ENCODE data around the gene SHC1. TPM values are rescaled to one million over a fixed set of nuclear protein-coding genes. Genes with fewer than 3 reads are reported as not detected.

SHC1 gene
- total RNA-seq, 1 experiment from 2014 or later = 107 TPM

DNA sequence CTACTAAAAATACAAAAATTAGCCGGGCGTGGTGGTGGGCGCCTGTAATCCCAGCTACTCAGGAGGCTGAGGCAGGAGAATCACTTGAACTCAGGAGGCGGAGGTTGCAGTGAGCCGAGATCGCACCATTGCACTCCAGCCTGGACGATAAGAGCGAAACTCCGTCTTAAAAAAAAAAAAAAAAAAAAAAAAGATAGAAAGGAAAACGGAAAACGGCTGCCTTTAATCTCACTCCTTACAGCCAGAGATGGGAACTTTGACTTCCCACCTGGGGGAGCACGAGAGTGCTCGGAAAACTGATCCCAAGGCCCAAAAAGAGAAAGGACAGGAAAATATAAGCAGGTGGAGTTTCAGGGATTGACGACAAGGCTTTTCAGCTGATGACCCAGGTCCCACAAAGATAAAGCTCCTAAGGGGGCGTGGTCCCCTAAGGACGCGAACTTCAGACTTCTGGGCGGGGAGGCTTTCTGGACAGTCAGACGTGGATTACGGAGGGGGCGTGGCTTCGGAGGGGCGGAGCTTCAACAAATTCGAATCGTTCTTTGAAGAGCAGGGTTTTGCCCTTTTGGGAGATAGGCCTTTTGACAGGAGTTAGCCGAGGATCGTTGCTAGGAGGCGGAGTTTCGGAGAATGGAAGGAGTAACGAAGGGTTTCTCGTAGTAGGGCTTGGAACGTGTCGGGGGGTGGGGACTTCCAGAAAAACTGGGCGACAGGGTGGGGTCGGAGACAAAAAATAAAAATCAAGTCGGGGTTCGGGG lies 3.0 kb upstream of the SHC1 start:
- Histone ChIP-seq H3K4me1 (ENCODE audit: insufficient read depth, low read length) (peaks cover 55% of the 10 kb centered on the region), H4K20me1 (ENCODE audit: low read length) (peaks cover 13% of the 10 kb centered on the region; the same call in 1 of the 2 replicates), H3K4me2 (ENCODE audit: low read length) (peak overlapping the region; percentile 88), H3K9me2 (replicated peaks; ENCODE audit: low read length) (no peaks in the 10 kb centered on the region), H3K4me3 (ENCODE audit: low read length) (peak overlapping the region; percentile 80), H3F3A (ENCODE audit: low read length, unreplicated experiment) (peaks cover 9% of the 10 kb centered on the region), H3K79me2 (ENCODE audit: low read length) (peaks cover 72% of the 10 kb centered on the region), H3K27me3 (ENCODE audit: low read length) (no peaks in the 10 kb centered on the region), H3K36me3 (ENCODE audit: low read depth, low read length) (peaks cover 13% of the 10 kb centered on the region), H2AFZ (ENCODE audit: low read length) (peak overlapping the region; percentile 61), H3K9me3 (ENCODE audit: low read length) (no peaks in the 10 kb centered on the region), H3K27ac (ENCODE audit: low read length) (peak overlapping the region; percentile 96), H3K9ac (ENCODE audit: low read length) (peak overlapping the region; percentile 89)
- BruUV-seq (replicated peaks) = no TSS peak
- TF ChIP-seq, protein P1, sequence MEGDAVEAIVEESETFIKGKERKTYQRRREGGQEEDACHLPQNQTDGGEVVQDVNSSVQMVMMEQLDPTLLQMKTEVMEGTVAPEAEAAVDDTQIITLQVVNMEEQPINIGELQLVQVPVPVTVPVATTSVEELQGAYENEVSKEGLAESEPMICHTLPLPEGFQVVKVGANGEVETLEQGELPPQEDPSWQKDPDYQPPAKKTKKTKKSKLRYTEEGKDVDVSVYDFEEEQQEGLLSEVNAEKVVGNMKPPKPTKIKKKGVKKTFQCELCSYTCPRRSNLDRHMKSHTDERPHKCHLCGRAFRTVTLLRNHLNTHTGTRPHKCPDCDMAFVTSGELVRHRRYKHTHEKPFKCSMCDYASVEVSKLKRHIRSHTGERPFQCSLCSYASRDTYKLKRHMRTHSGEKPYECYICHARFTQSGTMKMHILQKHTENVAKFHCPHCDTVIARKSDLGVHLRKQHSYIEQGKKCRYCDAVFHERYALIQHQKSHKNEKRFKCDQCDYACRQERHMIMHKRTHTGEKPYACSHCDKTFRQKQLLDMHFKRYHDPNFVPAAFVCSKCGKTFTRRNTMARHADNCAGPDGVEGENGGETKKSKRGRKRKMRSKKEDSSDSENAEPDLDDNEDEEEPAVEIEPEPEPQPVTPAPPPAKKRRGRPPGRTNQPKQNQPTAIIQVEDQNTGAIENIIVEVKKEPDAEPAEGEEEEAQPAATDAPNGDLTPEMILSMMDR (conservative IDR thresholded peaks at IDR 0.05; ENCODE audit: low read depth, low read length) = peak; percentile 43; the same call in 1 of the 2 replicates
- no peak for TF ChIP-seq EZH2 (IDR thresholded peaks at IDR 0.05; ENCODE audit: low read length, unreplicated experiment)
- ChIA-PET CTCF (interaction anchor here (0.6 to 1.4 kb wide), 8 partner anchors 18 to 645 kb away, joined by 3 to 9 read pairs (median 5); partner anchors contain the start of genes PBXIP1 and ZBTB7B), POLR2A (ENCODE audit: unreplicated experiment) (interaction anchor here (0.6 to 1.0 kb wide), 14 partner anchors 11 to 1755 kb away, joined by 3 to 26 read pairs (median 4); partner anchors contain the start of genes ADAM15, EFNA4, ISG20L2 and METTL25B)
- DNase-seq (peak; percentile 99), ATAC-seq (peak; percentile 26)
- intact Hi-C loops (cut with micrococcal nuclease) = loop anchor here (1.0 to 5.0 kb wide), 6 partner anchors 12 to 164 kb away; partner anchors contain the start of genes EFNA4, PYGO2 and SLC50A1

DNA sequence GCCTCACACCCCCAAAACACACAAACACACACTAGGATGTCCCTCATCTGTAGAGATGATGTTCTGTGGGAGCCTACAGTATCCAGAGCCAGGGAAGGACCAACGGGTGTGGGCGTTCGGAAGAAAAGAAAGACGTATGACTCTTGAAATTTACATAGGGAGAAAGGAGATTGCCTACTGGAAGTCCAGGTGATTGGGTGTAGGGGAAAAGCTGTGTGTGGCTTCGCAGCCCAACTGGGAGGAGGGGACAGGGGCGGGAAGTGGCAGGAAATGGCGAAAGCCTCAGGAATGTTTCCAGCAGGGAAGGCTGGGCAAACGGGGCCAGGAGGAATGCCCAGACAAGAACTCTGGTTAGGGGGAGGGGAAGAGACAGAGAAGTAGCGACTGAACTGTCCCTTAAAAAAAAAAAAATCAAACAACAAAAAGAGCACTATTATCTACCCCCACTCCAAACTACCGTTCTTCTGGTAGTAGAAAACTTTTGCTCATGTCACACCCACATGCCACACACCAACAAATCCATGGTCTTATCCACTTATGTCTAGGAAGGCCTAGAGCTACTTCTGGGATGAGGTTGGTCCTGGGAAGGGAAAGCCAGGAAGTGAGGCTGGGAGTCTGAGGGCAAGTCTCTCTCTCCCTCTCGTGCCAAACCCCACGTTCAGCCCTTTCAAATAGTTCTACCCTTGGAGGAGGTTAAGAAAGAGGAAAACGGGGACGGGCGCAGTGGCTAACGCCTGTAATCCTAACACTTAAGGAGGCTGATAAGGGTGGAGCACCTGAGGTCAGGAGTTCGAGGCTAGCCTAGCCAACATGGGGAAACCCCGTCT lies 2.2 kb upstream of the SHC1 start:
- Histone ChIP-seq H4K20me1 (ENCODE audit: low read length) (peaks cover 13% of the 10 kb centered on the region; the same call in 1 of the 2 replicates), H2AFZ (ENCODE audit: low read length) (0 out of 2 replicates have a peak overlapping the region, but pooled peaks have one; percentile 30), H3K27ac (ENCODE audit: low read length) (peak overlapping the region; percentile 96), H3K4me2 (ENCODE audit: low read length) (peak overlapping the region; percentile 88), H3K27me3 (ENCODE audit: low read length) (no peaks in the 10 kb centered on the region), H3K36me3 (ENCODE audit: low read depth, low read length) (peaks cover 10% of the 10 kb centered on the region; the same call in 1 of the 2 replicates), H3F3A (ENCODE audit: low read length, unreplicated experiment) (peaks cover 9% of the 10 kb centered on the region), H3K9ac (ENCODE audit: low read length) (peak overlapping the region; percentile 89), H3K9me3 (ENCODE audit: low read length) (no peaks in the 10 kb centered on the region), H3K4me1 (ENCODE audit: insufficient read depth, low read length) (peaks cover 55% of the 10 kb centered on the region), H3K79me2 (ENCODE audit: low read length) (peaks cover 64% of the 10 kb centered on the region), H3K9me2 (replicated peaks; ENCODE audit: low read length) (no peaks in the 10 kb centered on the region), H3K4me3 (ENCODE audit: low read length) (peak overlapping the region; percentile 80)
- TF ChIP-seq, protein P1 (conservative IDR thresholded peaks at IDR 0.05; ENCODE audit: low read depth, low read length) = no peak
- BruUV-seq (replicated peaks) = TSS peak; percentile 69
- ChIA-PET POLR2A (ENCODE audit: unreplicated experiment) (interaction anchor here (0.5 to 1.3 kb wide), 9 partner anchors 11 to 493 kb away, joined by 3 to 6 read pairs (median 4); partner anchors contain the start of genes ADAM15, EFNA4, PBXIP1 and PYGO2), CTCF (interaction anchor here (0.5 to 1.4 kb wide), 3 partner anchors 17 to 79 kb away, joined by 5 to 8 read pairs (median 6); partner anchors contain the start of genes PBXIP1 and ZBTB7B)
- peak; percentile 99 for DNase-seq
- intact Hi-C loops (cut with micrococcal nuclease) = loop anchor here (1.0 to 5.0 kb wide), 6 partner anchors 8 to 165 kb away; partner anchors contain the start of genes EFNA4, PYGO2 and SLC50A1
- ATAC-seq = peak; percentile 26
